GM21381 (cell line): ENCODE measurements around the gene AMZ2.
"Not testable (repeated sequence)": the region's sequence is repeated elsewhere in the genome, so short reads cannot be mapped to it uniquely, and the experiment has no call there.

Source experiments
- ATAC-seq: cut with Tn5 transposase; IDR thresholded peaks from one replicate; pipeline ENCODE4 v1.9.1; 2021; ENCODE audit warnings: mild to moderate bottlenecking, moderate library complexity; ENCODE audit not compliant: unreplicated experiment

Gene AMZ2

GRCh38 chr17:68247445-68248198 lies at the start of gene AMZ2:
Gene AMZ2 (plus strand): TSS chr17:68248043. CDS start chr17:68250188, 2,145 bp downstream.
- peak; percentile 88 for ATAC-seq

GRCh38 chr17:68198931-68199836 lies 48.7 kb upstream of the AMZ2 start:
- no peak for ATAC-seq

- ATAC-seq = no peak
Observed at GRCh38 chr17:68199837-68200688, 47.8 kb upstream of the AMZ2 start.

- ATAC-seq = no peak
Observed at GRCh38 chr17:68200689-68201417, 47.0 kb upstream of the AMZ2 start.

- ATAC-seq = not testable (repeated sequence)
Observed at GRCh38 chr17:68201418-68201771, 46.4 kb upstream of the AMZ2 start.

GRCh38 chr17:68202321-68202720 lies 45.5 kb upstream of the AMZ2 start:
- not testable (repeated sequence) for ATAC-seq

- peak; percentile 22 for ATAC-seq
Observed at GRCh38 chr17:68204736-68205135, 43.1 kb upstream of the AMZ2 start.

- peak; percentile 80 for ATAC-seq
Observed at GRCh38 chr17:68205251-68205807, 42.5 kb upstream of the AMZ2 start.

GRCh38 chr17:68205808-68206720 lies 41.8 kb upstream of the AMZ2 start:
- peak; percentile 27 for ATAC-seq

GRCh38 chr17:68207651-68208253 lies 40.1 kb upstream of the AMZ2 start:
- no peak for ATAC-seq

GRCh38 chr17:68208651-68209050 lies 39.2 kb upstream of the AMZ2 start:
- ATAC-seq = not testable (repeated sequence)

- not testable (repeated sequence) for ATAC-seq
Observed at GRCh38 chr17:68209191-68209900, 38.5 kb upstream of the AMZ2 start.

- no peak for ATAC-seq
Observed at GRCh38 chr17:68210570-68211315, 37.1 kb upstream of the AMZ2 start.

GRCh38 chr17:68213428-68214411 lies 34.1 kb upstream of the AMZ2 start:
- ATAC-seq = not testable (repeated sequence)

GRCh38 chr17:68215453-68215852 lies 32.4 kb upstream of the AMZ2 start:
- not testable (repeated sequence) for ATAC-seq

- not testable (repeated sequence) for ATAC-seq
Observed at GRCh38 chr17:68219429-68219828, 28.4 kb upstream of the AMZ2 start.
